RCC 7860 (cell line): ENCODE results near the gene CLDN10.
"Not testable (repeated sequence)": the region's sequence is repeated elsewhere in the genome, so short reads cannot be mapped to it uniquely, and the experiment has no call there.

ENCODE experiments used
- DNase-seq: peaks from one replicate; pipeline ENCODE4 v3.0.0-alpha.2; 2015; ENCODE audit warnings: low spot score
- FAIRE-seq: peaks from 2 replicates; lab custom pipeline; 2012; peaks lifted over from hg19 to GRCh38; lab: Jason Lieb, UNC

CLDN10 gene

DNA sequence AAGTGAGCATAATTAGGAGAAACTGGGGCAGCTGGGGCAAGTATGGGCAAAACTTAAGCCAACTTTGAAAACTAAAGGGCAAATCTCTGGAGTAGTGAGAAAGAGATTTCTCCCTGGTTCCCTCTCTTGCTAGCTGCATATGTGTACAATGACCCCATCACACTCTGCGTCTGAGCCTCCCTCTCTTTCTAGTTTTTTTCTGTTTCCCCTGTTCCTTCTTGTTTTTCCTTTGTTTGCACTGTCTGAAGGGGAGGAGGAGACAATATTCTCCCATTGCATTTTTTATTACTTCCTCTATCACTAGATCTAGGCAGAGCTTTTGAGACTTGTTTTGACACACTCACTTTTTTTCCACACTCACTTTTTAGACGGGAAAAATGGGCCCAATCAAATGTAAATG, 11.2 kb upstream of the CLDN10 start:
- FAIRE-seq (no peak), DNase-seq (no peak)

DNA sequence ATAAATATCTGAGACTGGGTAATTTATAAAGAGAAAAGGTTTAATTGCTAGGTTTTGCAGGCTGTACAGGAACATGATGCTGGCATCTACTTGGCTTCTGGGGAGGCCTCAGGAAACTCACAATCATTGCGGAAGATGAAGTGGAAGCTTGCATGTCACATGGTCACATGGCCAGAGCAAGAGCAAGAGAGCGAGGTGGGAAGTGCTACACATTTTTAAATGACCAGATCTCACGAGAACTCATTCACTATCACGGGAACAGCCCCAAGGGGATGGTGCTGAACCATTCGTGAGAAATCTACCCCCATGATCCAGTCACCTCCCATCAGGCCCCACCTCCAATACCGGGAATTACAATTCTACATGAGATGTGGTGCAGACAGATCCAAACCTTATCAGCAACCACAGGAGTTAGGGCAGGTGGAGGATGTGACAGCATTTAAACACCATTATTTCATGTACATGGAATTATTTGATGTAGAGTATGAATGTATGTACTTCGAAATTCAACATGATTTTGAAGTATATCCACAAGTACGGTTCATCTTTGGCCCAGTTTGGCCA, 10.5 kb upstream of the CLDN10 start:
- DNase-seq (no peak), FAIRE-seq (no peak)

DNA sequence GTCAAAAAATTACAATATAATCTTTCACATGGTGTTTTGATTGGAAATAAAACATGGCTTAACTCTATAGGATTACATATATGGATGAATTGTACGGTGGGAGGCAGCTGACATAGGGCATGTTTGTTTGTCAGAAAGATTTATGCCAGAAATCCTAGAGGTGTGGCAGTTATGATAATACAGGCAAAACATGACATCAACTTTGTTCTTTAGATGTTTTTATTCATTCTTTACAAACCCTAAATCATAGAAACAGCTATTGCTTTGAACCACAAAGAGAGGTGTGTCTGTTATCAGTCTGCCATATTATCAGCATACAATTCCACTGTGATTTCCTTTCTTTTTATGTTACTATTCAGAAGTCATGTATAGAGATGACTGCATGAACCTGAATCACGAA, 8.2 kb upstream of the CLDN10 start:
- DNase-seq (no peak), FAIRE-seq (no peak)

DNA sequence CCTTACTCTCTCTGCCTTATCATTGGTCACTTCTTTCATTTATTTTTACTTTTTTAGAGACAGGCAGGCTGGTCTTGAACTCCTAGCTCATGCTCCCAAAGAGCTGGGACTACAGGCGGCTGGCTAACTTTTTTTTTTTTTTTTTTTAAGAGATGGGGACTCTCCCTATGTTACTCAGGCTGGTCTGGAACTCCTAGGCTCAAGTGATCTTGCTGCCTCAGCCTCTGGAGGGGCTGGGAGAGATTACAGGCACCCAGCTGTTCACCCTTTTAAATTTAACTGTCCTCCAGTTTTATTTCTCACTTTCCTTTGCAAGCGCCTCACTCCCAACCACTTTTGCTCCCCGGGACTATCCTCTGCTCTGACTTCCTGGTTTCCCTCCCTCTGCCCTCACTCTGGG, 5.6 kb upstream of the CLDN10 start:
- no peak for DNase-seq
- FAIRE-seq, result no peak

DNA sequence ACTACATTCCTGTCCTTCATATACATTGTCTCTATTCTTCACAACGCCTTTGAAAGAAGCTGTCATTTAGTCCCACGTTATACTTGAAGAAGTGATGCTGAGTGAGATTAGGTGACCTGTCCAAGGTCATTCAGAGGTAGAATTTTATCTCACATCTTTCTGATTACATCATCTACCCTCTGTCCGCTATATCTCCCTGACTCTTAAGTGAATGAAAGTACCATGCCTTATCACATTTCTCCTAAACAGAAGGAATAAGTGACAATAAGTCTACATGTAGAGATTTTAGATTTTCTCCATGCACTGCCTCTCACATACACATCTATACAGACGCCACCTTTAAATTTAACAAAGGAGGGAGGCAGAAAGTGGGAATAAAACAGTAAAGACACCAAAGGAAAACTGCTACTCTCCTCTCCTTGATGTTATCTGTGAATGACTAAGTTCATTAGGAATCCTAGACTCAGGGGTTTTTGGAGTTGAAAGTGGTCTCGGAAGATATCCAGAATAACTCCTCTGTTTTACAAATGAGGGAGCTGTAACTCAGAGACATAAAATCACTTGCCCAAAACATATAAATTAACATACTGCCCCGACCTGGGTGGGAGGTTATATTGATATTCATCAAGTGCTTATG, 4.9 kb upstream of the CLDN10 start:
- FAIRE-seq (no peak), DNase-seq (no peak)

DNA sequence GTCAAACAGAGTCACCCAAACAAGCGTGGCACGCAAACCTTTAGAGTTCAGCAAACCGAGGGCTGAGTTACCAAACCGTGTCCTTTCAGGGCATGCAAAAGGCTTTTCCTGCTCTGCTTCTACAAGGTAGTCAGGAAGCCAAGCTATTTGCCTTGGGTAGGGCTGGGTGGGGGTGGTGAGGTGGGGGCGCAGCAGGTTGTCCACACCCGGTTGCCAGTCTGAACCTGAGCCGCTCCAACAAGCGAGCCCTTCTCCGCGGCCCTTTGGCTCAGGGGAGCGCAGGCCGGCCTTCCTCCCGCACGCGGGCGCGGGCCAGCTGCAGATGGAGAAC, 347 bp upstream of the CLDN10 start:
- FAIRE-seq (no peak), DNase-seq (no peak)

DNA sequence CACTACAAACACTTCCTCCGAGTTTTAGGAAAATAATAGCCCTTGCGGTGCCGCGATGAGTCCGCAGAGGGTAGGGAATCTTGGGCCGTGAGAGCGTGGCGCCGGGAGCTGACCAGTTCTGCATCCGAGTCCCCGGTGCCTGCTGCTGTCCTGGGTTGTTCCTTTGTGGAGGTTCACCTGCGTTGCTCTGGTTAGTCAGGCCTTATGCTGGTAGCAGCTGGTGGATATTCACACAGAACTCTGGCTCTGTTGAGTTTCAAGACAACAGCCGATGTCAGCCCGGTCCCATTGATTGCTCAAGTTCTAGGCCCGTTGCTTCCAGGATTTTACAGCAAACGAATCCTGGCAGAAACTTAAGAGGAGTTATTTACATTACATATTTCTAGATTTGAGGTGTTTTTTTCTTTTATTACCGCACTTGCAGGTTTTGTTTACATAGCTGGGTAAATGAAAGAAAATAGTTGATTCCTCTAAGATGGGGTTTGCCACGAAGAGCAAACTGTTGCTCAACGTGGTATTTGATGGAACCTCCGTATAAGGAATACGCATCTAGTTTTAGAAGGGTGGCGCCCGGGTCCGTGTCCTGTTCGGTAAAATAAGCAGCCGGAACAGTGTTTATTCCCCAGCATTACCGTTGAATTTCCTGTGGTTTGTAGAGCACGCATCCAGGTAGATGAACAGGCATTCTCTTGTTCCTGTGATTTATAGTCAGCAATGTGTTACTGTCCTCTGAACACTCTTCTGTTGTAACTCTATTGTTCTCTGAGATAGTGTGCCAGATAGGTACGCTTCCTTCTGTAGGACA, 1.3 kb downstream of the CLDN10 start:
- FAIRE-seq, result no peak
- DNase-seq, result no peak

DNA sequence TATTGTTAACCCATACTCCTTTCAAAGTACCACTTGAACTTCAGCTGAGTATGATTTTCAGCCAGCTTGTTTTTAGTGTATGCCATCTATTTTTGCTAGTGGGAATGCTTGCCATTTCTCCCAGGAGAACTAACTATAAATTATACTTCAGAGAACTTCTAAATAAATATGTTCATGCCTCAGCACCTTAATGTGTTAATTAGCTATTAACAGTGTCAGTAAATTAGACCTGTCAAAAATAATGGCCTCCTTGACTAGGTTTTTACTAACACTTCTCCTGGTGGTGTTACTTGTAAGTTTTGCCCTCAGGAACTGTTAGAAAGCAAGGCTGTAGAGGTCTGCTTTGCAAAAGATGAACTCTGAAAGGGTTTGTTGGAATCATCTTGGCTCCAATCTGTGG, 4.5 kb downstream of the CLDN10 start:
- DNase-seq, result no peak

DNA sequence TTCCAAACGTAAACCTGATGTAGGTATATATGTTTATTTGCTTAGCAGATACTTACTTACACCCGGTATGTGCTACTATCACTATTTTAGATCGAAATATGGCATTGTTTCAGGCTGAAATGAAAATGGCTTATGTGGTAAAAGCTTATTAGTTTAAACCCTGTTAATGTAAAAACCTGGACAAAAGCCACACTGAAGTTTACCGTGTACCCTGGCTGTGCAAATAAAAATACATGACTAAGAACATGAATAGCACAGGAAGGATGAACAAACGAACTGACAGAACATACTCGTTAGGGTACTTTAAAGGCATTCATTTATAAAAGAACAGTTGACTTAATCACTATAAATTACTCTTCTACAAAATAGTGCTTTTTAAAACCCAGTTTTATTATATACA, 6.6 kb downstream of the CLDN10 start:
- no peak for FAIRE-seq
- no peak for DNase-seq

More for the DNA sequence above, 4.5 kb downstream of the CLDN10 start:
- FAIRE-seq, result no peak

DNA sequence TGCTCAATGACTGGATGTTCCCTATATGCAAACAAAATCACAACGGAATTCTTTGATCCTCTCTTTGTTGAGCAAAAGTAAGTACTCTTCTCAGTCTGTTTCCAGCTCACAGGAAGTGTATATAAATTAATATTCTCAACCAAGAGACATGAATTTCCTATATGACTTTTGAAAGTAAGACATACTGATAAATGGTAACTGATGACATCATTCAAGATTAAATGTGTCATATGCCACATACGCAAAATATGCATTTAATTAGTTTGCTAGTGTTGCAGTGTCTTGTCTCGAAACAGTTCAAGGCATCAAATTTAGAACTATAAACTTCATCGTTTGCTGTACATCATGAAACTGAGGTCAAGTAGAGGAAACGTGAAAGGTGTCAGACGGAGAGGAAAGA, 7.9 kb downstream of the CLDN10 start:
- no peak for FAIRE-seq
- DNase-seq, result no peak

DNA sequence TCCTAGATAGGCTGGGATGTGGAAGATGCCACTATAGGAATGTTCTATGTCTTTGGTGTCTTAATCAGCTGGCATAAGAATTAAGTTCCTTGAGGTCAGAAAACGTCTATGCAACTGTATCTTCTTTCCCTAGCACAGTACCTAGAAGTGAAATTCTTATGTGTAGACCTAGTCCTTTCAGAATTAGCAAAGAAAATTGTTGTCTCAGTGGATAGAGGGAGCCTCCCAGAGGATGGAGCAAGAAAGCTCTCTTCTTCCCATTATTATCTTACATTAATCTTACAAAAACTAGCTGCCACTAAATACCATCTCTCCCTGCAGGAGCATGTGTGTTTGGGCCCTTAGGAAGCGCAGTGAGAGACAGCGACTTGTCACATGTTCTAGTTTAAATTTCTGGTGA, 11.6 kb downstream of the CLDN10 start:
- FAIRE-seq (no peak), DNase-seq (no peak)

DNA sequence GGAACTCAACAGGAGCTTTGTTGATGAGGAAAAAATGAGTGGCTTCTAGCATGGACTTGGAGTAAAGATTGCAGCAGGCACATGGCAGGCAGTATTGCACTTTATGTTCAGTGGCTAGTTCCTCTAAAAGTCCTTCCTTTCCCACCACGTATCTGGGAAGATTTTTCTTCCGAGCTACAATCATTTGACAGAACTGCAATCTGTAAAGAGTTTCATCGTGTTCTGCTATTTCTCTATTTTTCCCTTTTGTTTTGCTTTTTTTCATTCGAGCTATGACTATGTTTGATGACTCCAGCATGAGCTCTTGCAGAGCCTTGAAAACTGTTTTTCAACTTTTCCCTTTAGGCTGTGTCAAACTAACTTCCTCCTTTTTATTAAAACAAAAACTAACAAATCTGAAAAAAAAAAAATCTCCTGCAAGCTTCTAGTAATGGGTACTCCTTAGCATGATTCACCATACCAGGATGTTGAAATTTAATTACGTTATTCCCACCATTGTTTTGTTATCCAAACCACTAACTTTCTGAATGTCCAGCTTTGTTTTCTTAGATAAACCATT, 12.3 kb downstream of the CLDN10 start:
- no peak for DNase-seq
- no peak for FAIRE-seq

DNA sequence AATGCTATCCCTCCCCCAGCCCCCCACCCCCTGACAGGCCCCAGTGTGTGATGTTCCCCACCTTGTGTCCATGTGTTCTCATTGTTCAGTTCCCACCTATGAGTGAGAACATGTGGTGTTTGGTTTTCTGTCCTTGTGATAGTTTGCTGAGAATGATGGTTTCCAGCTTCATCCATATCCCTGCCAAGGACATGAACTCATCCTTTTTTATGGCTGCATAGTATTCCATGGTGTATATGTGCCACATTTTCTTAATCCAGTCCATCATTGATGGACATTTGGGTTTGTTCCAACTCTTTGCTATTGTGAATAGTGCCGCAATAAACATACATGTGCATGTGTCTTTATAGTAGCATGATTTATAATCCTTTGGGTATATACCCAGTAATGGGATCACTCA, 13.2 kb downstream of the CLDN10 start:
- FAIRE-seq, DNase-seq: not testable (repeated sequence)

DNA sequence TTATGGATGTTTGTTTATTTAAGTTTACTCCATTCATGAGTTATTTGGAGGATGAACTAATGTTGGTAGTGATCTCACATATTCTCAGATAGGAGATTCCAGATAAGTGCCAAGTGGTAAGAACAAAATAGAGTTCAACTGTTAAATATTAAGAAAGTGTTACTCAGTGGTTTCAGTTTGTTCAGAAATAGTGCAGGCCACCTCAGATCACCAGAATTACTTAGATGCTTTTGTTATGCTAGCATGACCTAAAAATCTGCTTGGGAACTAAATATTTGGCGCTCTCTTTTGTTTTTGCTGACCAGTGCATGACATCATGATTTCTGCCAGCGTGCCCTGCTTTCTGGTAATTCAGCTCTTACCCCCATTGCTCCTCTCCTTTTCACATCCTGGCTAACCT, 15.6 kb downstream of the CLDN10 start:
- DNase-seq (no peak), FAIRE-seq (no peak)

DNA sequence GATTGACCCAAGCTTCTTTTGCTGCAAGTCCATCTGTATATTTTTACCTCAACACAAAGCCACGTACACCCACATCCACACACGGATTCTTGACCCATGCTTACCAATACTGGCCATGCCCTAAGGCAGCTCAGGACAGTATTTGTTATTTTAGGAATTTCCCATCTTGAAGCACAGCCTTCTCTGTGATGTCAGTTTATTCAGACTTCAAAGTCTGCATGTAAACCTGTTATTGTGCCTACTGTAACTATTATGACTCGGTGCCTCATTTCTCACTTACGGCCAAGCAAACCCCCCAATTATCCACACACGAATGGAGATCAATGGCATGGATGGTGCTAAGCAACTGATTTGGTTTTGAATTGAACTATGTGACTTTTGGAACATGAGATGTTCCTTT, 17.5 kb downstream of the CLDN10 start:
- DNase-seq, result no peak
- no peak for FAIRE-seq

DNA sequence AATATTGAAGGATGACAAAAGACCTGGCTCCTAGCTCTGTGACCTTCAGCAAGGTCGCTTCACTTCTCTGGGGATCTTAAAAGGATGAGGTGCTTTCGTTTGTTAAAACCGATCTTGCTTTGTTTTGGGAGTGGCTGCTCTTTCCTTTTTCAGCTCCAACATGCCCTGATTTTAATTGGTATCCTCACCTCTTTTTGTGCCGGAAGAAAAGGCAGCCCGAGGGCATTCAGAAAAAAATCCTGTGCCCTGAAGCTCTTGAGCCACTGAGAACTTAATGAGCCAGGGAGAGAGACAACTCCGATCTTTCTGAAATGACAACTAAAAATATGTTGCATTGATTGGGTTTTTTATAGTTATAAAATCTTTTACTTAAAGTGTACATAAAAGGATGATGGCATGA, 19.4 kb downstream of the CLDN10 start:
- FAIRE-seq (no peak), DNase-seq (no peak)

DNA sequence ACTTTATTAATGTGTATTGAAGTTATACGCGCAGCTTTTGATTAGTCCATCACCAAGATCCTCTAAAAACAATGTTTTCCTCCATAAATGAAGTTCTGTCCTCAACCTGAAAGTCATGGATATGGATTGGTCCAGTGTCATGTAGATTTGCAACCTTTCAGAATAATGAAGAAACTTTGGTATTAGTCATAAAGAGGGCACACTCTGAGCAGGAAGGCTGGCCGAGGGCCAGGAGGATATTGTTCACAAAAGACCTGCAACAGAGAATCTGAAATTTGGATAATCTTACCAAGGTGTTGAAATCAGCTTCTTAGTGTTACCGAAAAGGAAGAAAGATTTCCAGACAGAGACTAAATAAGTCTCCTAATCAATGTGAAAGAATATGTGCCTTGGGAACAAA, 20.7 kb downstream of the CLDN10 start:
- FAIRE-seq, result no peak
- no peak for DNase-seq

DNA sequence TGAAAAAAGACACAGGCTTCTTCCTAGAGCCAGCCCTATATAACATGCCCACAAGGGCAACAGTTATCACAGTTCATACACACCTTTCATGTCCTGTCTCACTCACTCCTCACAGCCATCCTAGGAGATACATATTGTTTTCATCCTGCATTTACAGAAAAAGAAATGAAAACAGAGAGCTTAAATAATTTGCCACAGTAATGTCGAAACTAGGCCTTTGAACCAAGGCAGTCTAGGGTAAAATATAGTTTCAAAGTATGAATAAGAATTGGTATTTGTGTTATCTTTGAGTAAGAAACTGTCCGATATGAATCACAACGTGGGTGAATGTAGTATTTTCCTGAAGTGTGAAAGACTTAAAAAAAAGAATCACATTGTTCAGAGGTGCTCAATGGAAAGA, 26.8 kb downstream of the CLDN10 start:
- FAIRE-seq, result no peak
- no peak for DNase-seq

DNA sequence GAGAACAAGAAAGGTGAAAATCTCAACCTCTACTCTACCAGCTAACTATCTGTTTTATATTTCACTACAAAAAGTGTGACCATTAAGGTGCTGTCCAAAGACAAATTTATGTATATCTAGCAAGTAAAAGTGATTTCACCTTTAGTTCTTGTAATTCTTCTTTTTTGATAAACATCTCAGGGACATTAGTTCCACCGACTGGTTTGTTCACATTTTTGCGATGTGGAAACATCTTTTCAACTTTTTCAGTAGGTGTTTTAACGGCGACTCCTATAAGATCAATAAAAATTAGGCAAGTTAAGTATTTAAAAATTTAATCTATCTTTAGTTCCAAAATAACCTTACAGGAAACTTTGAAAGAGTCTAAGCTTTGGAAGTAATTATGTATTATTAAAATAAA, 33.3 kb downstream of the CLDN10 start:
- no peak for FAIRE-seq
- no peak for DNase-seq

DNA sequence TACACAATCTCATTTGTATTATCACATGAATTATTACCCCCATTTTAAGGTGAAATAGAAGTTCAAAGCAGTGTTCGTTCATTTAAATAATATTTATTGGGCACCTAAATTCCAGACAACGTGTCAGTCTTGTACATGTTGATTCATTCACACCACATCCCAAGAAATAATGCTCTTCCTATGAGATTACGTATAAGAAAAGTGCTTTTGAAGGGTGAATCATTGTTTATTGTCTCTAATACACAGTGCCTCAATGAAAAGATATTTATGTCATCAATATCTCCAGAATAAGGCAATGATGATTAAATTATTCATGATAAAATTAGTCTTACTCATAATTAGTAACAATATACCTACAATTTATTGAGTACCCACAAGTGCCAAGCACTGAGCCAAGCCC, 35.6 kb downstream of the CLDN10 start:
- FAIRE-seq, result no peak
- DNase-seq, result no peak

DNA sequence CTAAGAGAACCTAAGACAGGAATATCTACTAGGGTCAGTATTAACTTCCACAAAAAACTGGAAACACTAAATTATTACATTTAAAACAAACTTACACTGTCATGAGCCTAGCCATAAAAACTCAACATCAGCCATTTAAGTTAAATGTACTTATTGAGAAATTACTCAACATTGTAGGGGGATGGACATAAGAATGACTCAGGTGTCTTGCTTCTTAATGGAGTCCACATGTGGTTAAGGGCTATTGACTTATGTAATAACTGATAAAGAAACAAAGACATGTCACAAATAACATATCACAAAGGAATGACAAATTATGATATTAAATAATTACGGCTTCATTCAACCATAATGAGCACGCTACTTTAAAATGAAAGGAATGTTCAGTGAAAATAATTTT, 36.2 kb downstream of the CLDN10 start:
- no peak for DNase-seq
- FAIRE-seq, result no peak

DNA sequence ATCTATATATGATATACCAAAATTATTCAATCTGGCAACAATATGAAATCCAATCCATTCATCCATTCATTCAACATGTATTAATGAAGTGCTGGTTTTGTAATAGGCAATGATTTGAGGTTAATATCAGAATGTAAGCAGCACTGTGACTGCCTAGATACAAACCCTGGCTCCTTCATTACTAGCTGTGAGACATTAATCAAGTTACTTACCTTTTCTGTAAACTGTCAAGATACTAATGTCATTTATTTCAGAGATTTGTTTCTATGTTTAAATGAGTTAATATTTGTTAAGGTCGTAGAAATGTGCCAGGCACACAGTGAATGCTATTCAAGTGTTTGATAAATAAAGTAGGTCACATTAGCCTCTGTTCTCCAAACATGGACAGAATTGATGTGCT, 40.9 kb downstream of the CLDN10 start:
- FAIRE-seq (no peak), DNase-seq (no peak)
